ENCODE measurements around the gene SLC2A11.

GRCh38 chr22:23831261-23831660, 26.4 kb upstream of the SLC2A11 start:
- TF ChIP-seq, protein P1, sequence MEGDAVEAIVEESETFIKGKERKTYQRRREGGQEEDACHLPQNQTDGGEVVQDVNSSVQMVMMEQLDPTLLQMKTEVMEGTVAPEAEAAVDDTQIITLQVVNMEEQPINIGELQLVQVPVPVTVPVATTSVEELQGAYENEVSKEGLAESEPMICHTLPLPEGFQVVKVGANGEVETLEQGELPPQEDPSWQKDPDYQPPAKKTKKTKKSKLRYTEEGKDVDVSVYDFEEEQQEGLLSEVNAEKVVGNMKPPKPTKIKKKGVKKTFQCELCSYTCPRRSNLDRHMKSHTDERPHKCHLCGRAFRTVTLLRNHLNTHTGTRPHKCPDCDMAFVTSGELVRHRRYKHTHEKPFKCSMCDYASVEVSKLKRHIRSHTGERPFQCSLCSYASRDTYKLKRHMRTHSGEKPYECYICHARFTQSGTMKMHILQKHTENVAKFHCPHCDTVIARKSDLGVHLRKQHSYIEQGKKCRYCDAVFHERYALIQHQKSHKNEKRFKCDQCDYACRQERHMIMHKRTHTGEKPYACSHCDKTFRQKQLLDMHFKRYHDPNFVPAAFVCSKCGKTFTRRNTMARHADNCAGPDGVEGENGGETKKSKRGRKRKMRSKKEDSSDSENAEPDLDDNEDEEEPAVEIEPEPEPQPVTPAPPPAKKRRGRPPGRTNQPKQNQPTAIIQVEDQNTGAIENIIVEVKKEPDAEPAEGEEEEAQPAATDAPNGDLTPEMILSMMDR (IDR thresholded peaks at IDR 0.05), result no peak
- TF ChIP-seq POLR2A (IDR thresholded peaks at IDR 0.05), result no peak

All from thyroid gland (tissue), 4 donors.